Endothelial cell (in vitro differentiated cells): ENCODE data around the gene CCDC68. TPM values are rescaled to one million over a fixed set of nuclear protein-coding genes. Genes with fewer than 3 reads are reported as not detected.

Source experiments
- DNase-seq: peaks from one replicate; pipeline ENCODE4 v3.0.0; 2021; ENCODE audit warnings: low spot score
- H3K27ac Mint-ChIP-seq: one replicate; pipeline ENCODE4 v1.8.0; 2021; ENCODE audit warnings: mixed read lengths, inconsistent platforms; ENCODE audit not compliant: unreplicated experiment
- H3K27me3 Mint-ChIP-seq: one replicate; pipeline ENCODE4 v1.8.0; 2021; ENCODE audit warnings: mild to moderate bottlenecking, moderate library complexity, mixed read lengths, inconsistent platforms; ENCODE audit not compliant: unreplicated experiment
- H3K36me3 Mint-ChIP-seq: one replicate; pipeline ENCODE4 v1.8.0; 2021; ENCODE audit warnings: mild to moderate bottlenecking, low read depth, mixed read lengths, inconsistent platforms; ENCODE audit not compliant: unreplicated experiment
- H3K4me1 Mint-ChIP-seq: one replicate; pipeline ENCODE4 v1.8.0; 2021; ENCODE audit warnings: mild to moderate bottlenecking, mixed read lengths, inconsistent platforms; ENCODE audit not compliant: unreplicated experiment
- H3K4me3 Mint-ChIP-seq: one replicate; pipeline ENCODE4 v1.8.0; 2021; ENCODE audit warnings: mild to moderate bottlenecking, mixed read lengths, inconsistent platforms; ENCODE audit not compliant: unreplicated experiment
- H3K9me3 Mint-ChIP-seq: one replicate; pipeline ENCODE4 v1.8.0; 2021; ENCODE audit warnings: mixed read lengths, inconsistent platforms; ENCODE audit not compliant: unreplicated experiment
- CTCF ChIP-seq: fragments of 200-600 bp; sonication (generic); IDR thresholded peaks from one replicate; pipeline ENCODE4 v1.5.0; 2021; ENCODE audit warnings: antibody characterized with exemption; ENCODE audit not compliant: unreplicated experiment
- total RNA-seq: library from RNA; stranded (reverse); fragmentation: NEBNext Ultra II Directional; extraction: Animal tissue kit (Norgen Biotek cat#: 25700); gene quantifications from one replicate; pipeline ENCODE4 v1.2.1, GENCODE V29; 2021; ENCODE audit not compliant: unreplicated experiment

The CCDC68 gene
- total RNA-seq, 1 donor from 2014 or later: 0.87 TPM

GRCh38 chr18:54947091-54947490 lies 12.2 kb downstream of the CCDC68 start:
- no peaks in the 10 kb centered on the region for H3K4me1 Mint-ChIP-seq
- TF ChIP-seq CTCF: no peak

GRCh38 chr18:54946149-54946581 lies 13.1 kb downstream of the CCDC68 start:
- Mint-ChIP-seq H3K27me3 (peaks cover 2% of the 10 kb centered on the region), H3K9me3 (no peaks in the 10 kb centered on the region), H3K27ac (no peak overlapping the region), H3K4me3 (no peak overlapping the region), H3K4me1 (no peaks in the 10 kb centered on the region), H3K36me3 (no peaks in the 10 kb centered on the region)
- no peak for DNase-seq
- TF ChIP-seq CTCF: no peak

More at GRCh38 chr18:54947091-54947490, 12.2 kb downstream of the CCDC68 start:
- Mint-ChIP-seq H3K27me3 (peaks cover 2% of the 10 kb centered on the region), H3K36me3 (no peaks in the 10 kb centered on the region), H3K4me3 (no peak overlapping the region), H3K27ac (no peak overlapping the region), H3K9me3 (no peaks in the 10 kb centered on the region)
- no peak for DNase-seq

GRCh38 chr18:54945576-54946125 lies 13.6 kb downstream of the CCDC68 start:
- no peak for TF ChIP-seq CTCF
- DNase-seq: no peak
- Mint-ChIP-seq H3K4me1 (no peaks in the 10 kb centered on the region), H3K36me3 (no peaks in the 10 kb centered on the region), H3K27ac (no peak overlapping the region), H3K27me3 (peaks cover 2% of the 10 kb centered on the region), H3K4me3 (no peak overlapping the region), H3K9me3 (no peaks in the 10 kb centered on the region)

GRCh38 chr18:54942569-54942968 lies 16.7 kb downstream of the CCDC68 start:
- no peaks in the 10 kb centered on the region for H3K9me3 Mint-ChIP-seq
- DNase-seq: no peak
- H3K36me3 Mint-ChIP-seq: no peaks in the 10 kb centered on the region
- no peaks in the 10 kb centered on the region for H3K4me1 Mint-ChIP-seq
- H3K4me3 Mint-ChIP-seq: no peak overlapping the region
- H3K27me3 Mint-ChIP-seq: no peaks in the 10 kb centered on the region
- H3K27ac Mint-ChIP-seq: no peak overlapping the region
- TF ChIP-seq CTCF: no peak

GRCh38 chr18:54942144-54942543 lies 17.1 kb downstream of the CCDC68 start:
- no peak for TF ChIP-seq CTCF
- Mint-ChIP-seq H3K27ac (no peak overlapping the region), H3K27me3 (no peaks in the 10 kb centered on the region), H3K4me3 (no peak overlapping the region), H3K4me1 (no peaks in the 10 kb centered on the region), H3K36me3 (no peaks in the 10 kb centered on the region), H3K9me3 (no peaks in the 10 kb centered on the region)
- DNase-seq: no peak
